ENCODE measurements around the gene NME4. TPM values are rescaled to one million over a fixed set of nuclear protein-coding genes. Genes with fewer than 3 reads are reported as not detected.
"Not testable (repeated sequence)": the region's sequence is repeated elsewhere in the genome, so short reads cannot be mapped to it uniquely, and the experiment has no call there.

Gene NME4
- total RNA-seq, 4 donors from 2014 or later: 20.7 to 48.3 (median 25.3) TPM

- WGBS, 2 donors: 83% methylated on average over 1 of the region's 9 CpGs; no CpG with 5 or more reads in 1 of the 2 donors
- no peak for DNase-seq
Observed at GRCh38 chr16:374616-374926, 22.4 kb upstream of the NME4 start.

GRCh38 chr16:375212-375611 is 21.8 kb upstream of the NME4 start:
- Histone ChIP-seq H3K4me3 (no peak overlapping the region), H3K4me1 (peaks cover 12 to 28% (median 19%) of the 10 kb centered on the region in 3 donors), H3K27ac (no peak overlapping the region), H3K36me3 (peaks cover 0 to 66% (median 11%) of the 10 kb centered on the region in 3 donors), H3K9me3 (no peaks in the 10 kb centered on the region), H3K27me3 (no peaks in the 10 kb centered on the region)
- no peak for DNase-seq
- TF ChIP-seq, protein P1, sequence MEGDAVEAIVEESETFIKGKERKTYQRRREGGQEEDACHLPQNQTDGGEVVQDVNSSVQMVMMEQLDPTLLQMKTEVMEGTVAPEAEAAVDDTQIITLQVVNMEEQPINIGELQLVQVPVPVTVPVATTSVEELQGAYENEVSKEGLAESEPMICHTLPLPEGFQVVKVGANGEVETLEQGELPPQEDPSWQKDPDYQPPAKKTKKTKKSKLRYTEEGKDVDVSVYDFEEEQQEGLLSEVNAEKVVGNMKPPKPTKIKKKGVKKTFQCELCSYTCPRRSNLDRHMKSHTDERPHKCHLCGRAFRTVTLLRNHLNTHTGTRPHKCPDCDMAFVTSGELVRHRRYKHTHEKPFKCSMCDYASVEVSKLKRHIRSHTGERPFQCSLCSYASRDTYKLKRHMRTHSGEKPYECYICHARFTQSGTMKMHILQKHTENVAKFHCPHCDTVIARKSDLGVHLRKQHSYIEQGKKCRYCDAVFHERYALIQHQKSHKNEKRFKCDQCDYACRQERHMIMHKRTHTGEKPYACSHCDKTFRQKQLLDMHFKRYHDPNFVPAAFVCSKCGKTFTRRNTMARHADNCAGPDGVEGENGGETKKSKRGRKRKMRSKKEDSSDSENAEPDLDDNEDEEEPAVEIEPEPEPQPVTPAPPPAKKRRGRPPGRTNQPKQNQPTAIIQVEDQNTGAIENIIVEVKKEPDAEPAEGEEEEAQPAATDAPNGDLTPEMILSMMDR (IDR thresholded peaks at IDR 0.05): no peak
- TF ChIP-seq POLR2A (IDR thresholded peaks at IDR 0.05): no peak
- 91 to 100% methylated on average over 2 to 21 of the region's 23 CpGs for WGBS, 2 donors
- intact Hi-C loops (cut with DNase I): no loop called here

More at GRCh38 chr16:374616-374926, 22.4 kb upstream of the NME4 start:
- intact Hi-C loops (cut with DNase I): no loop called here
- Histone ChIP-seq H3K4me1 (peaks cover 11 to 28% (median 18%) of the 10 kb centered on the region in 3 donors), H3K9me3 (no peaks in the 10 kb centered on the region), H3K27me3 (no peaks in the 10 kb centered on the region), H3K27ac (no peak overlapping the region), H3K4me3 (no peak overlapping the region), H3K36me3 (peaks cover 0 to 66% (median 11%) of the 10 kb centered on the region in 3 donors)
- no peak for TF ChIP-seq POLR2A (IDR thresholded peaks at IDR 0.05)
- TF ChIP-seq, protein P1 (IDR thresholded peaks at IDR 0.05): no peak

GRCh38 chr16:375927-376816 is 20.8 kb upstream of the NME4 start:
- intact Hi-C loops (cut with DNase I): no loop called here
- no peaks in the 10 kb centered on the region for H3K27me3 ChIP-seq
- peaks cover 0 to 66% (median 11%) of the 10 kb centered on the region in 3 donors for H3K36me3 ChIP-seq
- TF ChIP-seq POLR2A (IDR thresholded peaks at IDR 0.05): no peak
- TF ChIP-seq, protein P1 (IDR thresholded peaks at IDR 0.05): no peak
- peaks cover 15 to 30% (median 22%) of the 10 kb centered on the region in 3 donors for H3K4me1 ChIP-seq
- H3K9me3 ChIP-seq: no peaks in the 10 kb centered on the region
- DNase-seq: no peak
- H3K27ac ChIP-seq: no peak overlapping the region
- WGBS, 2 donors: 97% methylated on average over 19 of the region's 44 CpGs; no CpG with 5 or more reads in 1 of the 2 donors
- no peak overlapping the region for H3K4me3 ChIP-seq

DNA sequence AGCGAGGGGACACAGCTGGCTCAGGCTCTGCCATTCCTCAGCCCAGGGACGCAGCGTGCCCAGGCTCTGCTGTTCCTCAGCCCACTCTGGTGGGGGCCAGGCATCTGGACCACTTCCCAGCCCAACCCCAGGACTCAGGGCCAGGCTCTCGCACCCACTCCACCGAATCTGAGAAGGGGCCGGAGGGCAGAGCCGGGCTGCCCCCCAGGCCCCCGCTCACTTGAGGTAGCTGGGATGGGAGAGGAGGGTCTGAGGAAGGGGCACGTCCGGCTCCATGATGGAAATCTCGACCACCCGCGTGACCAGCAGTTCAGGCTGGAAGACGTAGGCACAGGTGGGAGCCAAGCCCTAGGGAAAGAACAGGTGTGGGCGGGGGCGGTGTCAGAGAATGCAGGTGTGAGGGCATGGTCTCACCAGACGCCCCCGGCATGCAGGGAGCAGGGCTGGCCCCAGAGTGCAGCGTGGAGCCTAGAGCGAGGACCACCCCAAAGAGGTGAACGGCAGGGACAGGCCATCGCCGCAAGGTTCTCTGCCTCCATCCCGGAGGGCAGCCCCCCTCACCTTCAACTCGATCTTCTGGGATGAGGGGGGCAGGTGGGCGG is 20.1 kb upstream of the NME4 start:
- Histone ChIP-seq H3K36me3 (peaks cover 0 to 59% (median 11%) of the 10 kb centered on the region in 3 donors), H3K9me3 (no peaks in the 10 kb centered on the region), H3K27me3 (no peaks in the 10 kb centered on the region), H3K27ac (no peak overlapping the region), H3K4me3 (no peak overlapping the region), H3K4me1 (peaks cover 14 to 29% (median 24%) of the 10 kb centered on the region in 3 donors)
- no peak for DNase-seq
- 89 to 94% methylated on average over 7 to 12 of the region's 26 CpGs for WGBS, 2 donors
- no peak for TF ChIP-seq POLR2A (IDR thresholded peaks at IDR 0.05)
- TF ChIP-seq, protein P1 (IDR thresholded peaks at IDR 0.05): no peak
- intact Hi-C loops (cut with DNase I): no loop called here

DNA sequence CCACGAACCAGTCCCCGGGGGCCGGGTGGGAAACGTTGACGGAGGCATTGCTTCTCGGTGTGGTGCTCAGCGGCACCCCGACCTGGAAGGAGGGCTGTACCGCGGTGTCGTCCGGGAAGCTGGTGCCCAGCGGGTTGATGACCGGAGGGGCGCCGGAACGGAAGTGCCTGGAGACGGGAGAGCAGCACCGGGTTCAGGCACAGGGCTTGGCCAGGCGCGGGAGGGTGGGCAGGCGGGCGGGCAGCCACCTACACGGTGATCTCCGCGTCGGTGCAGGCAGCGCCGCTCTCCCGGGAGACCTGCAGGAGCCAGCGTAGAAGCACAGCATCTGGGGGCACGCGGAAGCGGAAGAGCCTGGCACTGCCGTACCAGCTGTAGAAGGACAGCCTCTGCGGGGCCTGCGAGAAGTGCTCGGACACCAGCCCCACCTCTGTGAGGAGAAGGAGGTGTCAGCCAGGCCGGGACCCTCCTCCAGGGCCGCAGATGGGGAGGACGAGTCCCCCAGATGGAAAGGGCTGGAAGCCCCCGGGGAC is 19.5 kb upstream of the NME4 start:
- Histone ChIP-seq H3K36me3 (peaks cover 0 to 54% (median 11%) of the 10 kb centered on the region in 3 donors), H3K4me1 (peaks cover 14 to 34% (median 27%) of the 10 kb centered on the region in 3 donors), H3K9me3 (no peaks in the 10 kb centered on the region), H3K27ac (no peak overlapping the region), H3K27me3 (no peaks in the 10 kb centered on the region), H3K4me3 (no peak overlapping the region)
- TF ChIP-seq, protein P1 (IDR thresholded peaks at IDR 0.05): no peak
- no peak for TF ChIP-seq POLR2A (IDR thresholded peaks at IDR 0.05)
- no peak for DNase-seq
- intact Hi-C loops (cut with DNase I): no loop called here
- 71 to 81% methylated on average over 6 to 7 of the region's 42 CpGs for WGBS, 2 donors

DNA sequence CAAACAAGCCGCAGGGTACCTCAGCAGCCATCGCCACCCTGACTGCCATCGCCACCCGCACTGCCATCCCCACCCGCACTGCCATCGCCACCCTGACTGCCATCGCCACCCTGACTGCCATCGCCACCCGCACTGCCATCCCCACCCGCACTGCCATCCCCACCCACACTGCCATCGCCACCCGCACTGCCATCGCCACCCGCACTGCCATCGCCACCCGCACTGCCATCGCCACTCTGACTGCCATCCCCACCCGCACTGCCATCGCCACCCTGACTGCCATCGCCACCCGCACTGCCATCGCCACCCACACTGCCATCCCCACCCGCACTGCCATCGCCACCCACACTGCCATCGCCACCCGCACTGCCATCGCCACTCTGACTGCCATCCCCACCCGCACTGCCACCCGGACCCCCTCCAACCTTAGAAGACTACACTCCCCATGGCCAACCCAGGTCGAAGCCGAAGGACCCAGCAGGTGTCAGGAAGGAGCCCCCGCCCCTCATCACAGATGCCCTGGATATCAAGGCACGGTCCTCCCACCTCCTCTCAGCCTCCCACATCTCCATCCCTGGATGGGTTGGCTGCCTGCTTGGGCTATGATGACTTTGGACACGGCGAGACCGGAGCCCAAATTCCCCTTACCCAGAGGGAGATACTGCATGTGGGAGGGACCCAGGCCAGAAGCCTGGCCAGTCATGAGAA is 18.7 kb upstream of the NME4 start:
- 93 to 98% methylated on average over 11 to 31 of the region's 36 CpGs for WGBS, 2 donors
- DNase-seq; intact Hi-C loops (cut with DNase I): not testable (repeated sequence)

More for the DNA sequence above, 18.7 kb upstream of the NME4 start:
- H3K4me3 ChIP-seq, H3K9me3 ChIP-seq, H3K27ac ChIP-seq, H3K27me3 ChIP-seq: not testable (repeated sequence)
- peaks cover 22 to 42% (median 35%) of the 10 kb centered on the region in 3 donors for H3K4me1 ChIP-seq
- peaks cover 0 to 47% (median 11%) of the 10 kb centered on the region in 3 donors for H3K36me3 ChIP-seq

Data from esophagus squamous epithelium (tissue), 5 donors.